ENCODE data around the gene XRCC1. TPM values are rescaled to one million over a fixed set of nuclear protein-coding genes. Genes with fewer than 3 reads are reported as not detected.

XRCC1 gene
- total and polyA plus RNA-seq, 10 of the 15 experiments (the other 5 are each of a cell fraction or from before 2014, with no cell fraction given): 2.0 to 51.1 (median 33.7) TPM

DNA sequence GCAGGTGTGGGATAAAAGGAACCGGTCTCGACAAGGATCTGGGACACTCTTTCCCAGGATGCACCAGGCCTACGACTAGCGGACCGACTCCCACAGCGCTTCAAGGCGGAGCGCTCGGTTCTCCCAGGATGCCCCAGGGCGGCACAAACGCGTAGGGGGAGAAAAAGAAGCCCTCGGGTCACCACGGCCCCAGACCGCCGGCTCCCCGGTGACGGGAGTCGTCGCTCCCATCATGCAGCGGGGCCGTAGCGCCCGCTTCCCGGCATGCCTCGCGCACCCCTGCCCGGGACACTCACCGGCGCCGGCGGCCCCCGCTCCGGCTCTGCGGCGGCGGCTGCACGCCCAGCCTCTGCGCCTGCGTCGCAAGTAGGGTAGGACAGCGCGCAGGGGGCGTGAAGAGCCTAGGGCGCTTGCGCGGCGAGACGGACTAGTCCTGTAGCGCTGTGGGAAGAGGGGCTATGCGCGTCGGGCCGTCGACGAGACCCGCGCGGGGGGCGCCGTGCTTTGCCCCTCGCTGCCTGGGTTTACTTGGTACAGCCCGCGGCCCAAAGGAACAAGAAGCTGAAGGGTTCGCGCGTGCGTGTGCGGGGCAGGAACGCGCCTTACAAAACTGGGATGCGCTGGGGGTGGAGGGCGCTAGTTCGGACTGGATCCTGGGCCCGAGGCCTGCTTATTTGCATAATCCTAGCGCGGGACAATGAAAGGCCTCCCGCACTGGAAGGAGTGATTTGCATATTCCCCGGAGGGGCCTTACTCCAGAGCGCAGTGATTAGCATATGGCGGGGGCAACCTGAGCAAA, 44.1 kb upstream of the XRCC1 start, which contains the start of gene ZNF428 (continued):
- TF ChIP-seq, protein P1, sequence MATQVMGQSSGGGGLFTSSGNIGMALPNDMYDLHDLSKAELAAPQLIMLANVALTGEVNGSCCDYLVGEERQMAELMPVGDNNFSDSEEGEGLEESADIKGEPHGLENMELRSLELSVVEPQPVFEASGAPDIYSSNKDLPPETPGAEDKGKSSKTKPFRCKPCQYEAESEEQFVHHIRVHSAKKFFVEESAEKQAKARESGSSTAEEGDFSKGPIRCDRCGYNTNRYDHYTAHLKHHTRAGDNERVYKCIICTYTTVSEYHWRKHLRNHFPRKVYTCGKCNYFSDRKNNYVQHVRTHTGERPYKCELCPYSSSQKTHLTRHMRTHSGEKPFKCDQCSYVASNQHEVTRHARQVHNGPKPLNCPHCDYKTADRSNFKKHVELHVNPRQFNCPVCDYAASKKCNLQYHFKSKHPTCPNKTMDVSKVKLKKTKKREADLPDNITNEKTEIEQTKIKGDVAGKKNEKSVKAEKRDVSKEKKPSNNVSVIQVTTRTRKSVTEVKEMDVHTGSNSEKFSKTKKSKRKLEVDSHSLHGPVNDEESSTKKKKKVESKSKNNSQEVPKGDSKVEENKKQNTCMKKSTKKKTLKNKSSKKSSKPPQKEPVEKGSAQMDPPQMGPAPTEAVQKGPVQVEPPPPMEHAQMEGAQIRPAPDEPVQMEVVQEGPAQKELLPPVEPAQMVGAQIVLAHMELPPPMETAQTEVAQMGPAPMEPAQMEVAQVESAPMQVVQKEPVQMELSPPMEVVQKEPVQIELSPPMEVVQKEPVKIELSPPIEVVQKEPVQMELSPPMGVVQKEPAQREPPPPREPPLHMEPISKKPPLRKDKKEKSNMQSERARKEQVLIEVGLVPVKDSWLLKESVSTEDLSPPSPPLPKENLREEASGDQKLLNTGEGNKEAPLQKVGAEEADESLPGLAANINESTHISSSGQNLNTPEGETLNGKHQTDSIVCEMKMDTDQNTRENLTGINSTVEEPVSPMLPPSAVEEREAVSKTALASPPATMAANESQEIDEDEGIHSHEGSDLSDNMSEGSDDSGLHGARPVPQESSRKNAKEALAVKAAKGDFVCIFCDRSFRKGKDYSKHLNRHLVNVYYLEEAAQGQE (IDR thresholded peaks at IDR 0.05; ENCODE audit: low read depth, low read length): no peak
- peak; percentile 29 for TF ChIP-seq RUNX3 (IDR thresholded peaks at IDR 0.05; ENCODE audit: low read length)
- TF ChIP-seq MXI1 (IDR thresholded peaks at IDR 0.05; ENCODE audit: low read depth, low read length): no peak
- TF ChIP-seq, protein P2, sequence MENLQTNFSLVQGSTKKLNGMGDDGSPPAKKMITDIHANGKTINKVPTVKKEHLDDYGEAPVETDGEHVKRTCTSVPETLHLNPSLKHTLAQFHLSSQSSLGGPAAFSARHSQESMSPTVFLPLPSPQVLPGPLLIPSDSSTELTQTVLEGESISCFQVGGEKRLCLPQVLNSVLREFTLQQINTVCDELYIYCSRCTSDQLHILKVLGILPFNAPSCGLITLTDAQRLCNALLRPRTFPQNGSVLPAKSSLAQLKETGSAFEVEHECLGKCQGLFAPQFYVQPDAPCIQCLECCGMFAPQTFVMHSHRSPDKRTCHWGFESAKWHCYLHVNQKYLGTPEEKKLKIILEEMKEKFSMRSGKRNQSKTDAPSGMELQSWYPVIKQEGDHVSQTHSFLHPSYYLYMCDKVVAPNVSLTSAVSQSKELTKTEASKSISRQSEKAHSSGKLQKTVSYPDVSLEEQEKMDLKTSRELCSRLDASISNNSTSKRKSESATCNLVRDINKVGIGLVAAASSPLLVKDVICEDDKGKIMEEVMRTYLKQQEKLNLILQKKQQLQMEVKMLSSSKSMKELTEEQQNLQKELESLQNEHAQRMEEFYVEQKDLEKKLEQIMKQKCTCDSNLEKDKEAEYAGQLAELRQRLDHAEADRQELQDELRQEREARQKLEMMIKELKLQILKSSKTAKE (IDR thresholded peaks at IDR 0.05; ENCODE audit: low read depth, poor library complexity, severe bottlenecking): no peak
- TF ChIP-seq POLR2AphosphoS2 (IDR thresholded peaks at IDR 0.05; ENCODE audit: low read depth, low read length): 0 out of 2 replicates have a peak, but pooled peaks have one; percentile 53
- TF ChIP-seq ASH2L (IDR thresholded peaks at IDR 0.05; ENCODE audit: borderline replicate concordance, low read depth): peak; percentile 79; the same call in 1 of the 2 replicates
- no peak for TF ChIP-seq CHD1 (IDR thresholded peaks at IDR 0.05; ENCODE audit: low read depth, low read length)
- TF ChIP-seq BMI1 (IDR thresholded peaks at IDR 0.05; ENCODE audit: borderline replicate concordance): no peak
- no peak for TF ChIP-seq CEBPB (IDR thresholded peaks at IDR 0.05; ENCODE audit: borderline replicate concordance in 1 of 2, low read depth in 2 of 2, low read length in 2 of 2)
- TF ChIP-seq, protein P3, sequence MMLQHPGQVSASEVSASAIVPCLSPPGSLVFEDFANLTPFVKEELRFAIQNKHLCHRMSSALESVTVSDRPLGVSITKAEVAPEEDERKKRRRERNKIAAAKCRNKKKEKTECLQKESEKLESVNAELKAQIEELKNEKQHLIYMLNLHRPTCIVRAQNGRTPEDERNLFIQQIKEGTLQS (IDR thresholded peaks at IDR 0.05; ENCODE audit: borderline replicate concordance, extremely low read depth, low read depth, low read length): no peak
- no peak for TF ChIP-seq ZBED1 (IDR thresholded peaks at IDR 0.05; ENCODE audit: borderline replicate concordance)
- TF ChIP-seq, protein P4, sequence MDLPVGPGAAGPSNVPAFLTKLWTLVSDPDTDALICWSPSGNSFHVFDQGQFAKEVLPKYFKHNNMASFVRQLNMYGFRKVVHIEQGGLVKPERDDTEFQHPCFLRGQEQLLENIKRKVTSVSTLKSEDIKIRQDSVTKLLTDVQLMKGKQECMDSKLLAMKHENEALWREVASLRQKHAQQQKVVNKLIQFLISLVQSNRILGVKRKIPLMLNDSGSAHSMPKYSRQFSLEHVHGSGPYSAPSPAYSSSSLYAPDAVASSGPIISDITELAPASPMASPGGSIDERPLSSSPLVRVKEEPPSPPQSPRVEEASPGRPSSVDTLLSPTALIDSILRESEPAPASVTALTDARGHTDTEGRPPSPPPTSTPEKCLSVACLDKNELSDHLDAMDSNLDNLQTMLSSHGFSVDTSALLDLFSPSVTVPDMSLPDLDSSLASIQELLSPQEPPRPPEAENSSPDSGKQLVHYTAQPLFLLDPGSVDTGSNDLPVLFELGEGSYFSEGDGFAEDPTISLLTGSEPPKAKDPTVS (IDR thresholded peaks at IDR 0.05; ENCODE audit: low read depth, low read length): no peak
- TF ChIP-seq CHD4 (IDR thresholded peaks at IDR 0.05): no peak
- TF ChIP-seq, protein P5, sequence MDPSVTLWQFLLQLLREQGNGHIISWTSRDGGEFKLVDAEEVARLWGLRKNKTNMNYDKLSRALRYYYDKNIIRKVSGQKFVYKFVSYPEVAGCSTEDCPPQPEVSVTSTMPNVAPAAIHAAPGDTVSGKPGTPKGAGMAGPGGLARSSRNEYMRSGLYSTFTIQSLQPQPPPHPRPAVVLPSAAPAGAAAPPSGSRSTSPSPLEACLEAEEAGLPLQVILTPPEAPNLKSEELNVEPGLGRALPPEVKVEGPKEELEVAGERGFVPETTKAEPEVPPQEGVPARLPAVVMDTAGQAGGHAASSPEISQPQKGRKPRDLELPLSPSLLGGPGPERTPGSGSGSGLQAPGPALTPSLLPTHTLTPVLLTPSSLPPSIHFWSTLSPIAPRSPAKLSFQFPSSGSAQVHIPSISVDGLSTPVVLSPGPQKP (IDR thresholded peaks at IDR 0.05; ENCODE audit: low read depth, low read length): no peak
- TF ChIP-seq ZNF217 (IDR thresholded peaks at IDR 0.05): no peak; the same call in 1 of the 2 replicates
- peak; percentile 70 for TF ChIP-seq POLR2AphosphoS5 (IDR thresholded peaks at IDR 0.05; ENCODE audit: low read length)

Measured in GM12878 (cell line).